OCI-LY3 (cell line): ENCODE results near the gene SERTM1.

Experiments
- H2AFZ ChIP-seq: fragments of 200-600, 300-600 bp; shearing (Covaris generic); 2 replicates; pipeline ENCODE4 v1.6.0; 2014; ENCODE audit warnings: antibody characterized with exemption, low read depth, low read length
- H3K27ac ChIP-seq: fragments of 200-600, 300-600 bp; sonication (generic); 2 replicates; pipeline ENCODE4 v1.5.1; 2014; ENCODE audit warnings: mild to moderate bottlenecking, low read length, moderate library complexity, mixed read lengths
- H3K27me3 ChIP-seq: fragments of 200-600, 300-600 bp; sonication (generic); 2 replicates; pipeline ENCODE4 v1.6.1; 2014; ENCODE audit warnings: low read depth, low read length, mixed read lengths
- H3K36me3 ChIP-seq: fragments of 200-600, 300-600 bp; sonication (generic); replicated peaks from 2 replicates; pipeline ENCODE3; 2014; ENCODE audit warnings: low read depth, low read length, mixed read lengths
- H3K4me1 ChIP-seq: fragments of 300-600, 200-600 bp; sonication (generic); 2 replicates; pipeline ENCODE4 v1.6.1; 2014; ENCODE audit warnings: low read length, mixed read lengths
- H3K4me2 ChIP-seq: fragments of 200-600, 300-600 bp; sonication (generic); 2 replicates; pipeline ENCODE4 v1.6.1; 2014; ENCODE audit warnings: low read length, mixed read lengths
- H3K4me3 ChIP-seq: fragments of 300-600, 200-600 bp; sonication (generic); 2 replicates; pipeline ENCODE4 v1.5.1; 2014; ENCODE audit warnings: antibody characterized with exemption, mild to moderate bottlenecking, low read length, moderate library complexity
- H3K79me2 ChIP-seq: fragments of 300-600, 200-600 bp; shearing (Covaris generic); 2 replicates; pipeline ENCODE4 v1.6.1; 2014; ENCODE audit warnings: mild to moderate bottlenecking, low read length, mixed read lengths
- H3K9ac ChIP-seq: fragments of 300-600, 200-600 bp; shearing (Covaris generic); 2 replicates; pipeline ENCODE4 v1.6.0; 2014; ENCODE audit warnings: mild to moderate bottlenecking, low read length, moderate library complexity
- H3K9me3 ChIP-seq: fragments of 200-600, 300-600 bp; shearing (Covaris generic); 2 replicates; pipeline ENCODE4 v1.6.1; 2014; ENCODE audit warnings: low read length, mixed read lengths; ENCODE audit not compliant: insufficient read depth
- H4K20me1 ChIP-seq: fragments of 200-600, 300-600 bp; sonication (generic); 2 replicates; pipeline ENCODE4 v1.6.1; 2016; ENCODE audit warnings: low read length, mixed read lengths; ENCODE audit not compliant: insufficient read depth
- EZH2phosphoT487 ChIP-seq: fragments of 200-600 bp; shearing (Covaris generic); IDR thresholded peaks from 2 replicates; pipeline ENCODE4 v1.6.1; 2018; ENCODE audit warnings: antibody characterized with exemption, mixed run types, low read depth
- TF ChIP-seq, protein P1 (sequence below): fragments of 200-600, 300-600 bp; sonication (generic); IDR thresholded peaks from 2 replicates; pipeline ENCODE4 v1.5.1; 2014; ENCODE audit warnings: antibody characterized with exemption, low read length, low read depth

The SERTM1 gene

DNA sequence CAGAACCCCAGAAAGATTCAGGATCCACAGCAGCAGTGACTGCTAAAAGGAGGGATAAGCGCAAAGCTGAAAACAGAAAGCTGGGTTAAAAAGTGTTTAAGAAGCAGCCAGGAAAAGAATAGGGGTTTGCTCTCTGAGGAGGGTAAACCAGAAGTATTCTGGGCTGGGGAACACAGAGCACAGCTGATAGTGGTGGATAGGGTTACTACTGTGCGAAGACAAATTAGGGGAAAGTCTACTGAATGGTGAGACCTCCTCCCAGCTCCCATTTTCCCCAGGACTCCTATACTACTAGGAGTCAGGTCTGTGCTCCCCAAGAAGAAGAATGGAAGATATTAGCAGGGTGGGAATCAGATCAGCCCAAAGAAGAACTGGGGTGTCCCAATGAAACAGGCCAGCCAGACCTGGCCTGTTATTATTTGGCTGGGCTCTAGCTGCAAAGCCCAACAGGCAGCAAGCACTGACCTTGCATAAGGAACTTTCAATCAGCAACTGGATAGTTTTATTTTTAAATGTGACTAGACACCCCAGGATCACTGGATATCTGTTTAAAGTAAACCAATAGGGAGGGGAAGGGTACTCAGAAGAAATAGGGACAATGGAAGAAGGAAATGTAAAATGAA is 43.5 kb upstream of the SERTM1 start:
- Histone ChIP-seq H3K9ac (no peak overlapping the region), H3K4me1 (no peaks in the 10 kb centered on the region), H3K27ac (no peak overlapping the region), H3K4me2 (no peak overlapping the region), H4K20me1 (no peaks in the 10 kb centered on the region), H3K9me3 (no peaks in the 10 kb centered on the region), H3K27me3 (no peaks in the 10 kb centered on the region), H3K36me3 (no peaks in the 10 kb centered on the region), H3K4me3 (no peak overlapping the region), H2AFZ (no peak overlapping the region), H3K79me2 (no peaks in the 10 kb centered on the region)
- TF ChIP-seq EZH2phosphoT487, result no peak
- TF ChIP-seq, protein P1, sequence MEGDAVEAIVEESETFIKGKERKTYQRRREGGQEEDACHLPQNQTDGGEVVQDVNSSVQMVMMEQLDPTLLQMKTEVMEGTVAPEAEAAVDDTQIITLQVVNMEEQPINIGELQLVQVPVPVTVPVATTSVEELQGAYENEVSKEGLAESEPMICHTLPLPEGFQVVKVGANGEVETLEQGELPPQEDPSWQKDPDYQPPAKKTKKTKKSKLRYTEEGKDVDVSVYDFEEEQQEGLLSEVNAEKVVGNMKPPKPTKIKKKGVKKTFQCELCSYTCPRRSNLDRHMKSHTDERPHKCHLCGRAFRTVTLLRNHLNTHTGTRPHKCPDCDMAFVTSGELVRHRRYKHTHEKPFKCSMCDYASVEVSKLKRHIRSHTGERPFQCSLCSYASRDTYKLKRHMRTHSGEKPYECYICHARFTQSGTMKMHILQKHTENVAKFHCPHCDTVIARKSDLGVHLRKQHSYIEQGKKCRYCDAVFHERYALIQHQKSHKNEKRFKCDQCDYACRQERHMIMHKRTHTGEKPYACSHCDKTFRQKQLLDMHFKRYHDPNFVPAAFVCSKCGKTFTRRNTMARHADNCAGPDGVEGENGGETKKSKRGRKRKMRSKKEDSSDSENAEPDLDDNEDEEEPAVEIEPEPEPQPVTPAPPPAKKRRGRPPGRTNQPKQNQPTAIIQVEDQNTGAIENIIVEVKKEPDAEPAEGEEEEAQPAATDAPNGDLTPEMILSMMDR, result no peak

DNA sequence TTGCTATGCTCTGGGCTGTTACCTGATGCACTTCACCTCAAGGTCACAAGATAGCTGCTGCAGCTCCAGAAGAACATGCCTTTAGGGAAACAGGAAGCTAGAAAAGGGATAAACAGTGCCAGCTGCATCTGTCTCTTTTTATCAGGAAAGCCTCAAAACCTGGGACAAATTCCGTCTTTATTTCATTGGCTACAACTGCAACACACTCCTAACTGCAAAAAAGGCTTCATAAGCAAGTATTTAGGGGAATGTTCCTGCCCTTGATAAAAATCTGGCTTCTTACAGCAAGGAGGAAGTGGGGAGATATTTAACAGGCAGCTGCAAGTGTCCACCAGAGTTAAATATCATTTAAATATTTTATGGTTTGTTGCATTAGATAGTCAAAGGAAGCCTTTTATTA is 34.2 kb upstream of the SERTM1 start:
- no peak overlapping the region for H3K4me2 ChIP-seq
- no peaks in the 10 kb centered on the region for H3K27me3 ChIP-seq
- H2AFZ ChIP-seq, result no peak overlapping the region
- no peaks in the 10 kb centered on the region for H3K79me2 ChIP-seq
- TF ChIP-seq EZH2phosphoT487, result no peak
- TF ChIP-seq, protein P1, result no peak
- H3K4me1 ChIP-seq, result no peaks in the 10 kb centered on the region
- H3K9ac ChIP-seq, result no peak overlapping the region
- no peak overlapping the region for H3K4me3 ChIP-seq
- no peaks in the 10 kb centered on the region for H4K20me1 ChIP-seq
- no peaks in the 10 kb centered on the region for H3K9me3 ChIP-seq
- H3K27ac ChIP-seq, result no peak overlapping the region
- no peaks in the 10 kb centered on the region for H3K36me3 ChIP-seq

DNA sequence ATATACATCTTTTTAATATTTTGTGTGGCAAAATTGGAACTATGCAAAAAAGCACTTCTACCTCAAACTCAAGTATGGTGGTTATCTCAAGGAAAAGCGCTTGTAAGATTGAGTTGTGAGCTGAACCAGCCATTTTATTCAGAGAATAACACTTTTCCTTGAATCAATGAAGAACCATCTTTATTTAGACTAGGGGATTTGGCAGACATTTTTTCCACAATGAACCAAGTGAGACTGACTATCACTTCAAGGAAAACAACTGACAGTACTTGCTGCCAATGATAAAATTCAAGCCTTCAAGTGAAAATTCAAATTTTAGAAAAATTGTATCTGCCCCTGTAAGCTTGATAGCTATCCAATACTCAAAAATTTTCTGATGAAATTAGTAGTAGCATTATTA is 23.2 kb upstream of the SERTM1 start:
- Histone ChIP-seq H2AFZ (no peak overlapping the region), H3K9ac (no peak overlapping the region), H3K9me3 (no peaks in the 10 kb centered on the region), H4K20me1 (no peaks in the 10 kb centered on the region), H3K36me3 (no peaks in the 10 kb centered on the region), H3K27ac (no peak overlapping the region), H3K4me3 (no peak overlapping the region), H3K27me3 (no peaks in the 10 kb centered on the region), H3K79me2 (no peaks in the 10 kb centered on the region), H3K4me1 (peaks cover 18% of the 10 kb centered on the region), H3K4me2 (no peak overlapping the region)
- TF ChIP-seq, protein P1, result no peak
- TF ChIP-seq EZH2phosphoT487, result no peak

DNA sequence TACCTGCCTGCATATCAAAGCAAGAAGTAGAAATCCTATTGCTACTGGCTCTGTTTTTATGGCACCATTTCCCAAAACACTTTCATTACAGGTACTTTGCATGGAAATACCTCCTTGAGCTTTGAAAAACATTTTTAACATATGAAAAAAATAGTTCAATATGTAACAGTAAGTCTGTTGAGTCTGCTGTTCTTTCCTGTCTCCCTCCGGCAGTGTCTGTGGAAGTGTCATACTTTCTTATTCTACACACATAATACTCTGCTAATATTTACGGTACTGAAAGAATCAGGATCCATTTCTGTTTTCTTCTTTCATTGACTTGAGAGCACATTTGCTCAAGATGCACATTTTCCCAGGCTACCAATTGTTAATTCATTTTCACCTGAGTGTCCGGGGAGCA is 8.2 kb upstream of the SERTM1 start:
- Histone ChIP-seq H3K9me3 (peaks cover 14% of the 10 kb centered on the region), H3K27me3 (no peaks in the 10 kb centered on the region), H2AFZ (no peak overlapping the region), H3K36me3 (no peaks in the 10 kb centered on the region), H3K9ac (no peak overlapping the region), H3K27ac (no peak overlapping the region), H3K4me3 (no peak overlapping the region), H3K4me2 (no peak overlapping the region), H3K4me1 (no peaks in the 10 kb centered on the region), H4K20me1 (no peaks in the 10 kb centered on the region), H3K79me2 (no peaks in the 10 kb centered on the region)
- TF ChIP-seq, protein P1, result no peak
- TF ChIP-seq EZH2phosphoT487, result no peak
